ENCODE results near the gene CYP19A1.

The CYP19A1 gene

GRCh38 chr15:51365417-51365816, 27.0 kb upstream of the CYP19A1 start:
- DNase-seq (ENCODE audit: low read depth) = no peak
- no peak for TF ChIP-seq CTCF (IDR thresholded peaks at IDR 0.05; ENCODE audit: insufficient read depth, low read depth, low read length, missing control alignments)
- H3K4me3 ChIP-seq (ENCODE audit: low read depth, low read length) = no peak overlapping the region

GRCh38 chr15:51363383-51363782, 25.0 kb upstream of the CYP19A1 start:
- no peak for TF ChIP-seq CTCF (IDR thresholded peaks at IDR 0.05; ENCODE audit: insufficient read depth, low read depth, low read length, missing control alignments)
- no peak for DNase-seq (ENCODE audit: low read depth)
- no peak overlapping the region for H3K4me3 ChIP-seq (ENCODE audit: low read depth, low read length)

GRCh38 chr15:51359981-51360380, 21.6 kb upstream of the CYP19A1 start:
- TF ChIP-seq CTCF (IDR thresholded peaks at IDR 0.05; ENCODE audit: insufficient read depth, low read depth, low read length, missing control alignments) = no peak

GRCh38 chr15:51356983-51357382, 18.6 kb upstream of the CYP19A1 start:
- no peak for DNase-seq (ENCODE audit: low read depth)
- no peak for TF ChIP-seq CTCF (IDR thresholded peaks at IDR 0.05; ENCODE audit: insufficient read depth, low read depth, low read length, missing control alignments)
- no peak overlapping the region for H3K4me3 ChIP-seq (ENCODE audit: low read depth, low read length)

More at GRCh38 chr15:51359981-51360380, 21.6 kb upstream of the CYP19A1 start:
- no peak overlapping the region for H3K4me3 ChIP-seq (ENCODE audit: low read depth, low read length)
- no peak for DNase-seq (ENCODE audit: low read depth)

- no peak for TF ChIP-seq CTCF (IDR thresholded peaks at IDR 0.05; ENCODE audit: insufficient read depth, low read depth, low read length, missing control alignments)
- H3K4me3 ChIP-seq (ENCODE audit: low read depth, low read length) = no peak overlapping the region
- DNase-seq (ENCODE audit: low read depth) = no peak
Observed at GRCh38 chr15:51356147-51356546, 17.8 kb upstream of the CYP19A1 start.

GRCh38 chr15:51355096-51355495, 16.7 kb upstream of the CYP19A1 start:
- no peak overlapping the region for H3K4me3 ChIP-seq (ENCODE audit: low read depth, low read length)
- DNase-seq (ENCODE audit: low read depth) = no peak
- TF ChIP-seq CTCF (IDR thresholded peaks at IDR 0.05; ENCODE audit: insufficient read depth, low read depth, low read length, missing control alignments) = no peak

GRCh38 chr15:51353976-51354375, 15.6 kb upstream of the CYP19A1 start:
- H3K4me3 ChIP-seq (ENCODE audit: low read depth, low read length) = no peak overlapping the region
- no peak for DNase-seq (ENCODE audit: low read depth)
- no peak for TF ChIP-seq CTCF (IDR thresholded peaks at IDR 0.05; ENCODE audit: insufficient read depth, low read depth, low read length, missing control alignments)
